Neutrophil (primary cell): ENCODE data around the gene EEIG2.

ENCODE experiments used
- H3K27ac ChIP-seq: fragments of 200-600 bp; sonication (generic); 2 replicates; pipeline ENCODE4 v1.5.1; 2016; ENCODE audit warnings: mild to moderate bottlenecking, moderate library complexity
- H3K27me3 ChIP-seq: fragments of 200-600 bp; sonication (generic); 2 replicates; pipeline ENCODE4 v1.6.0; 2016; ENCODE audit warnings: mild to moderate bottlenecking
- H3K36me3 ChIP-seq: fragments of 200-600 bp; sonication (generic); 2 replicates; pipeline ENCODE4 v1.5.1; 2017
- H3K4me1 ChIP-seq, 2 experiments: fragments of 200-600 bp in 1 of 2; sonication (generic) in 1 of 2; 1 replicate in 1 of 2; 2 replicates in 1 of 2; pipeline versions ENCODE4 v1.5.1 to v1.6.1; 2013 to 2016; ENCODE audit warnings: low read depth in 1 of 2, low read length in 1 of 2, mild to moderate bottlenecking in 1 of 2, moderate library complexity in 1 of 2; ENCODE audit not compliant: control insufficient read depth in 1 of 2, insufficient read depth in 1 of 2
- H3K4me3 ChIP-seq, 2 experiments: fragments of 200-600 bp in 1 of 2; sonication (generic) in 1 of 2; 1 replicate in 1 of 2; 2 replicates in 1 of 2; pipeline ENCODE4 v1.5.1; 2013 to 2016; ENCODE audit warnings: low read depth in 1 of 2, low read length in 1 of 2, mild to moderate bottlenecking in 1 of 2, moderate library complexity in 1 of 2
- H3K9me3 ChIP-seq: fragments of 200-600 bp; sonication (generic); 2 replicates; pipeline ENCODE4 v1.5.1; 2016
- CTCF ChIP-seq: fragments of 200-600 bp; sonication (generic); IDR thresholded peaks from 2 replicates; pipeline ENCODE4 v1.5.1; 2016; ENCODE audit warnings: antibody characterized with exemption

Gene EEIG2

GRCh38 chr1:108521990-108522393 lies 37.9 kb upstream of the EEIG2 start:
- no peaks in the 10 kb centered on the region for H3K4me1 ChIP-seq
- H3K36me3 ChIP-seq, result no peaks in the 10 kb centered on the region

GRCh38 chr1:108523829-108524228 lies 36.1 kb upstream of the EEIG2 start:
- no peak overlapping the region for H3K4me3 ChIP-seq
- no peaks in the 10 kb centered on the region for H3K4me1 ChIP-seq
- no peaks in the 10 kb centered on the region for H3K9me3 ChIP-seq
- no peaks in the 10 kb centered on the region for H3K36me3 ChIP-seq
- no peak for TF ChIP-seq CTCF
- no peak overlapping the region for H3K27ac ChIP-seq
- no peaks in the 10 kb centered on the region for H3K27me3 ChIP-seq

More at GRCh38 chr1:108521990-108522393, 37.9 kb upstream of the EEIG2 start:
- Histone ChIP-seq H3K9me3 (no peaks in the 10 kb centered on the region), H3K27me3 (no peaks in the 10 kb centered on the region), H3K27ac (no peak overlapping the region), H3K4me3 (no peak overlapping the region)
- no peak for TF ChIP-seq CTCF

GRCh38 chr1:108524676-108525075 lies 35.2 kb upstream of the EEIG2 start:
- Histone ChIP-seq H3K27me3 (no peaks in the 10 kb centered on the region), H3K4me3 (no peak overlapping the region), H3K4me1 (no peaks in the 10 kb centered on the region), H3K36me3 (no peaks in the 10 kb centered on the region), H3K27ac (no peak overlapping the region), H3K9me3 (no peaks in the 10 kb centered on the region)
- no peak for TF ChIP-seq CTCF

GRCh38 chr1:108527135-108527534 lies 32.8 kb upstream of the EEIG2 start:
- no peaks in the 10 kb centered on the region for H3K27me3 ChIP-seq
- H3K4me1 ChIP-seq, result no peaks in the 10 kb centered on the region
- no peaks in the 10 kb centered on the region for H3K36me3 ChIP-seq
- no peak overlapping the region for H3K4me3 ChIP-seq
- TF ChIP-seq CTCF, result no peak
- no peaks in the 10 kb centered on the region for H3K9me3 ChIP-seq
- H3K27ac ChIP-seq, result no peak overlapping the region

GRCh38 chr1:108527837-108528236 lies 32.1 kb upstream of the EEIG2 start:
- no peaks in the 10 kb centered on the region for H3K9me3 ChIP-seq
- H3K4me3 ChIP-seq, result no peak overlapping the region
- H3K4me1 ChIP-seq, result no peaks in the 10 kb centered on the region
- H3K27ac ChIP-seq, result no peak overlapping the region
- no peaks in the 10 kb centered on the region for H3K27me3 ChIP-seq
- TF ChIP-seq CTCF, result no peak
- no peaks in the 10 kb centered on the region for H3K36me3 ChIP-seq

- Histone ChIP-seq H3K9me3 (no peaks in the 10 kb centered on the region), H3K4me3 (no peak overlapping the region), H3K27ac (no peak overlapping the region), H3K36me3 (no peaks in the 10 kb centered on the region), H3K4me1 (no peaks in the 10 kb centered on the region), H3K27me3 (no peaks in the 10 kb centered on the region)
- TF ChIP-seq CTCF, result no peak
These were observed 28.5 kb upstream of the EEIG2 start for GRCh38 chr1:108531444-108531843.
